Heart right ventricle (tissue), 16 donors: ENCODE data around the gene NEIL3. TPM values are rescaled to one million over a fixed set of nuclear protein-coding genes. Genes with fewer than 3 reads are reported as not detected.

Experiments used
- ATAC-seq, 8 donors: fragments of 200-7000 bp; cut with Tn5 transposase; one replicate each; pipeline ENCODE4 v1.9.1; 2020; ENCODE audit warnings: mild to moderate bottlenecking in 8 of 8, moderate library complexity in 8 of 8, moderate number of reproducible peaks in 1 of 8
- DNase-seq, 2 donors: peaks; one replicate each; pipeline ENCODE4 v3.0.0-alpha.2; 2020
- H3K27ac ChIP-seq, 10 donors: fragments of 200-600 bp; sonication (generic) in 2 of 10; one replicate each; pipeline versions ENCODE4 v1.5.0 to v1.8.0; 2020 to 2022; ENCODE audit warnings: mild to moderate bottlenecking in 3 of 10
- H3K27me3 ChIP-seq, 7 donors: fragments of 200-600 bp; one replicate each; pipeline ENCODE4 v1.8.0; 2021 to 2022; ENCODE audit warnings: mild to moderate bottlenecking in 2 of 7
- H3K36me3 ChIP-seq, 9 donors: fragments of 200-600 bp; sonication (generic) in 1 of 9; one replicate each; pipeline versions ENCODE4 v1.5.0 to v1.8.0; 2020 to 2022; ENCODE audit warnings: mild to moderate bottlenecking in 2 of 9
- H3K4me1 ChIP-seq, 9 donors: fragments of 200-600 bp; sonication (generic) in 1 of 9; one replicate each; pipeline versions ENCODE4 v1.5.0 to v1.8.0; 2020 to 2022; ENCODE audit warnings: mild to moderate bottlenecking in 4 of 9
- H3K4me3 ChIP-seq, 10 donors: fragments of 200-600 bp; sonication (generic) in 2 of 10; one replicate each; pipeline versions ENCODE4 v1.5.0 to v1.8.0; 2020 to 2022; ENCODE audit warnings: mild to moderate bottlenecking in 7 of 10, moderate library complexity in 2 of 10
- H3K9me3 ChIP-seq, 11 donors: fragments of 200-600 bp in 10 of 11; sonication (generic) in 2 of 11; one replicate each; pipeline versions ENCODE4 v1.5.0 to v1.8.0; 2013 to 2022; ENCODE audit warnings: mild to moderate bottlenecking in 2 of 11, control low read depth in 1 of 11, moderate library complexity in 1 of 11
- CTCF ChIP-seq, 9 donors: fragments of 200-600 bp; sonication (generic) in 2 of 9; IDR thresholded peaks; one replicate each; pipeline versions ENCODE4 v1.5.0 to v1.8.0; 2021 to 2022; ENCODE audit warnings: antibody characterized with exemption in 9 of 9, mild to moderate bottlenecking in 5 of 9, moderate library complexity in 1 of 9
- WGBS, 2 donors: extraction: QIAGEN DNeasy Blood & Tissue Kit; methylation state at CpG; one replicate each; pipeline ENCODE4 v1.1.7; 2013; ENCODE audit warnings: inconsistent platforms in 1 of 2; 5-methylcytosine and 5-hydroxymethylcytosine counted together
- intact Hi-C, 10 donors: fragments of 100-400 bp; cut with DNase I; formaldehyde crosslinking; loops; one replicate each; pipeline versions ENCODE4 v1.11.1 to v1.14.2; 2022
- polyA plus RNA-seq, 2 donors: library from polyadenylated mRNA; stranded (reverse); fragments of 200-250 nt; gene quantifications; one replicate each; pipeline ENCODE4 v1.2.3, GENCODE V29; 2013
- total RNA-seq, 10 donors: library from RNA; stranded (reverse); fragmentation: NEBNext Ultra II Directional in 3 of 10; extraction: Animal tissue kit (Norgen Biotek cat#: 25700) in 3 of 10; gene quantifications; one replicate each; pipeline versions ENCODE4 v1.2.1 to v1.2.4, GENCODE V29; 2021 to 2023
- donor health status: Arrhythmogenic right ventricular cardiomyopathy.
- donor health status: ischemic (EF 13 %, LVEDD 7.1; RV severe dilation, severe dysfunction).
- donor health status: healthy with polysubstance abuse.
- donor health status: DM: no; HTN: yes; CAD: no.
- donor health status: DM: no; HTN: no; CAD: no.
- donor health status: ischemic (EF 25% LVEDD 6.9; RV normal size, moderate dysfunction).
- donor health status: ischemic (EF 25% LVEDD 5.7; RV mildly dilated, moderate dysfunction).
- donor health status: healthy.
- donor health status: DM: yes; HTN: yes; CAD: no.
- donor health status: Ischemic cardiomyopathy.
- donor health status: ischemic (EF 35%, LVEDD 5.7; RV mildly dilated, moderate dysfunction).
- donor health status: nonischemic (EF 11% LVEDD 7.7; RV severe dilation, severe dysfunction).
- donor health status: DM: yes; HTN: yes; CAD: no.
- donor health status: PGD.
- donor health status: ischemic (EF 29% LVEDD 5.4; RV normal size, mild dysfunction).
- donor health status: nonischemic (EF 23%, LVEDD 6.1; RV moderate dilation, normal function).

The NEIL3 gene
- total and polyA plus RNA-seq, 12 donors, result 0.03 to 0.88 (median 0.36) TPM; not detected in 5

- Histone ChIP-seq H3K9me3 (no peaks in the 10 kb centered on the region), H3K27ac (no peak overlapping the region), H3K27me3 (peaks cover 0 to 4% (median 0%) of the 10 kb centered on the region in 7 donors), H3K4me3 (no peak overlapping the region), H3K36me3 (no peaks in the 10 kb centered on the region), H3K4me1 (no peaks in the 10 kb centered on the region)
- WGBS, 2 donors, result 44 to 55% methylated on average over 3 of the region's 3 CpGs
- no peak for TF ChIP-seq CTCF (IDR thresholded peaks at IDR 0.05)
- ATAC-seq (no peak), DNase-seq (no peak)
- intact Hi-C loops, result no loop called here
Measured at GRCh38 chr4:177375372-177375771, 65.7 kb downstream of the NEIL3 start.

- WGBS, 2 donors, result 80 to 82% methylated on average over 2 of the region's 2 CpGs
- no peak for DNase-seq
- no peaks in the 10 kb centered on the region for H3K4me1 ChIP-seq
- H3K36me3 ChIP-seq, result no peaks in the 10 kb centered on the region
- TF ChIP-seq CTCF (IDR thresholded peaks at IDR 0.05), result no peak
- no peaks in the 10 kb centered on the region for H3K9me3 ChIP-seq
- no peak overlapping the region for H3K27ac ChIP-seq
- H3K4me3 ChIP-seq, result no peak overlapping the region
- no peak for ATAC-seq
- intact Hi-C loops, result no loop called here
- peaks cover 0 to 4% (median 0%) of the 10 kb centered on the region in 7 donors for H3K27me3 ChIP-seq
Measured at GRCh38 chr4:177376024-177376423, 66.3 kb downstream of the NEIL3 start.

GRCh38 chr4:177380730-177381287 is 71.1 kb downstream of the NEIL3 start:
- Histone ChIP-seq H3K36me3 (no peaks in the 10 kb centered on the region), H3K27me3 (peaks cover 0 to 4% (median 0%) of the 10 kb centered on the region in 7 donors), H3K4me3 (no peak overlapping the region), H3K4me1 (no peaks in the 10 kb centered on the region), H3K27ac (no peak overlapping the region), H3K9me3 (no peaks in the 10 kb centered on the region)
- no peak for TF ChIP-seq CTCF (IDR thresholded peaks at IDR 0.05)
- ATAC-seq (no peak), DNase-seq (no peak)
- intact Hi-C loops, result no loop called here
- WGBS, 2 donors, result 93 to 94% methylated on average over 19 of the region's 19 CpGs

GRCh38 chr4:177381762-177382310 is 72.2 kb downstream of the NEIL3 start:
- no peak overlapping the region for H3K27ac ChIP-seq
- H3K9me3 ChIP-seq, result no peaks in the 10 kb centered on the region
- no peak overlapping the region for H3K4me3 ChIP-seq
- peaks cover 0 to 4% (median 0%) of the 10 kb centered on the region in 9 donors for H3K4me1 ChIP-seq
- H3K36me3 ChIP-seq, result no peaks in the 10 kb centered on the region
- DNase-seq (no peak), ATAC-seq (no peak)
- no peak for TF ChIP-seq CTCF (IDR thresholded peaks at IDR 0.05)
- 92 to 94% methylated on average over 13 of the region's 13 CpGs for WGBS, 2 donors
- intact Hi-C loops, result no loop called here
- H3K27me3 ChIP-seq, result peaks cover 0 to 3% (median 0%) of the 10 kb centered on the region in 7 donors
